ENCODE measurements around the gene SPI1.

SPI1 gene

GRCh38 chr11:47406896-47407745 lies 28.8 kb upstream of the SPI1 start:
- no peak for DNase-seq

GRCh38 chr11:47403571-47403970 lies 25.2 kb upstream of the SPI1 start:
- no peak for DNase-seq

- DNase-seq: no peak
Observed at GRCh38 chr11:47403135-47403534, 24.8 kb upstream of the SPI1 start.

- no peak for DNase-seq
Observed at GRCh38 chr11:47400768-47401279, 22.5 kb upstream of the SPI1 start.

- DNase-seq: no peak
Observed at GRCh38 chr11:47399860-47400767, 21.8 kb upstream of the SPI1 start.

GRCh38 chr11:47398551-47398950 lies 20.2 kb upstream of the SPI1 start:
- no peak for DNase-seq

- no peak for DNase-seq
Observed at GRCh38 chr11:47398011-47398410, 19.7 kb upstream of the SPI1 start.

- no peak for DNase-seq
Observed at GRCh38 chr11:47396049-47396320, 17.6 kb upstream of the SPI1 start.

- DNase-seq: no peak
Observed at GRCh38 chr11:47395223-47396048, 17.1 kb upstream of the SPI1 start.

- no peak for DNase-seq
Observed at GRCh38 chr11:47394322-47395222, 16.2 kb upstream of the SPI1 start.

GRCh38 chr11:47394050-47394321 lies 15.6 kb upstream of the SPI1 start:
- no peak for DNase-seq

- DNase-seq: no peak
Observed at GRCh38 chr11:47393163-47394049, 15.1 kb upstream of the SPI1 start.

GRCh38 chr11:47392546-47393162 lies 14.3 kb upstream of the SPI1 start:
- DNase-seq: no peak

GRCh38 chr11:47391711-47392432 lies 13.5 kb upstream of the SPI1 start:
- no peak for DNase-seq

GRCh38 chr11:47391077-47391583 lies 12.8 kb upstream of the SPI1 start:
- DNase-seq: no peak

- no peak for DNase-seq
Observed at GRCh38 chr11:47390422-47390760, 12.0 kb upstream of the SPI1 start.

GRCh38 chr11:47389577-47390421 lies 11.5 kb upstream of the SPI1 start:
- DNase-seq: no peak

- no peak for DNase-seq
Observed at GRCh38 chr11:47388697-47389576, 10.6 kb upstream of the SPI1 start.
